ENCODE results near the gene UBC. TPM values are rescaled to one million over a fixed set of nuclear protein-coding genes. Genes with fewer than 3 reads are reported as not detected.

The UBC gene
- total RNA-seq = 1,744 and 2,029 TPM in 2 replicates

GRCh38 chr12:124914392-124915238 is at the start of gene UBC:
UBC (minus strand) TSS chr12:124914650; CDS start chr12:124913771, 879 bp downstream.
- DNase-seq (ENCODE audit: low read depth, low spot score) = peak; percentile 67

GRCh38 chr12:124963211-124963610 is 48.8 kb upstream of the UBC start:
- DNase-seq (ENCODE audit: low read depth, low spot score) = no peak

- DNase-seq (ENCODE audit: low read depth, low spot score) = no peak
Measured at GRCh38 chr12:124961055-124961454, 46.6 kb upstream of the UBC start.

GRCh38 chr12:124956571-124956970 is 42.1 kb upstream of the UBC start:
- DNase-seq (ENCODE audit: low read depth, low spot score) = no peak

GRCh38 chr12:124954771-124955170 is 40.3 kb upstream of the UBC start:
- DNase-seq (ENCODE audit: low read depth, low spot score) = no peak

DNA sequence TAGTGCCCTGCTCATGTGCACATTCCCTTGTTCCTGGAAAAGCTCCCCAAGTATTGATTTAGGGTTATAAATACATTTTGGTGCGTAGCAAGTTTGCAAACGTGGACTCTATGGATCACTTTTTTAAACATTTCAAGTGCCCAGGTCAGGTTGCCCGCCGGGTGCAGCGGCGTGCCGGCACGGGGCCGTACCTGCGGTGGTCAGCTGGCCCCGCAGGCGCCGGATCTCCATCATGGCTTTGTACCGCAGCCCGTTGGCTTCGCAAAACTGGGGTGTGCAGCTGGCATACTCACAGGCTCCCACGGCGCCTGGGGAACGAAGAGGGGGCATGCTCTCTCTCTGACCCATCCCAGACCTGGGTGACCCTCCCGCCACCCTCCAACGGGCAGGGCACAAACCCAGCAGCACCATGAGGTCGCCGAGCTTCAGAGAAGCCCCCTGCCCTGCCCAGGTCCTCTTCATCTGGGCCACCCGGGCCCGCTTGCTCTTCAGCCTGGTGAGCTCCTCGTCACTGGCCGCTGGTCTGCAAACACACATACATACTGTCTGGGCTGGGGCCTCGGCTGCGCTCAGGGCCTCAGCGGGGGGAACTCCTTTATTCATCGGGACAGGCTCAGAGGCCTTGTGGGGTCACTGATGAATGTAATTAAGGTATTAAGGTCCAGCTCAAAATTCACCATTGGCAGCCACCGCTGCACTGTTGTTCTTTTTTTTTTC is 39.4 kb upstream of the UBC start:
- DNase-seq (ENCODE audit: low read depth, low spot score) = no peak

- no peak for DNase-seq (ENCODE audit: low read depth, low spot score)
Measured at GRCh38 chr12:124952801-124953200, 38.4 kb upstream of the UBC start.

- DNase-seq (ENCODE audit: low read depth, low spot score) = no peak
Measured at GRCh38 chr12:124952295-124952694, 37.8 kb upstream of the UBC start.

DNA sequence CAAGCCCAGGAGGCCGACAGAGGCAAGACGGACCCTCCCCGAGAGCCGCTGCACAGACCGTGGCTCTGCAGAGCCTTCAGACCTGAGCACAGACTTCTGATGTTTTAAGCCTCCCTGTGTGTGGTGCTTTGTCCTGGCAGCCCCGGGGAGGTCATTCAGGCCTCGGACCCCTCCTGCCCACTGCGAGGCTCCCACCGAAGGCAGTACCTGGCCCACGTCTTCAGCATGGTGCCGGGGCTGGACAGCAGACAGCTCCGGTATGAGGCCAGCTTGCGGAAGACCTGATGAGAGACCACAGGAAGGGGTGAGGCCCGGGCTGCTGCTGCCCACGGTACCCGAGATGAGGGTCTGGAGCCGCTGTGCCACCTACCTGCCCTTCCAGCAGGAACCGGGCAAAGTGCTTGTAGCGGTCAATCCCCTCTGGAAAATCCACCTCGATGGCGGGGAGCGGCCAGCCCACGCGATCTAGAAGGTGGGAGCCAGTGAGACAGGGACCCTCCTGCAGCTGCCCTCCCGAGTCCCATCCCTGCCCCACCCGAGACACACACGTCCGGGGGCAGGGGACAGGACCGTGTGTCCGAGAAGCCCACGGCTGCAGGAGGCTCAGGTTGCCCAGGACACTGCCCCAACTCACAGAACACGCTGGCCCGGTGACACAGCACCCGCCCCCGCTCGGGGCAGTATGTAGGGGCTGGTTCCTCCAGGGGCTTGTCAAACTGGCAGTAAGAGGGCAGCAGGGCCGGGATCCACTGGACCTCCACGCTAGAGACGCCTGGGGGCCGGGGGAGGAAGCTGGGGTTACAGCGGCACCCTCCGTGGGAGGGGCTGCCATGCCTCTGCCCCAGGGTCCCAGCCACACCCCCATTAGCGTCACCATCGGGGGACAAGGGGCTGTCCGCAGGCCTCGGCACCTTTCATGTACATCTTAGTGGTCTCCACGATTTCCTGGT is 35.6 kb upstream of the UBC start:
- no peak for DNase-seq (ENCODE audit: low read depth, low spot score)

- no peak for DNase-seq (ENCODE audit: low read depth, low spot score)
Measured at GRCh38 chr12:124949066-124949465, 34.6 kb upstream of the UBC start.

GRCh38 chr12:124947561-124948398 is 33.3 kb upstream of the UBC start:
- DNase-seq (ENCODE audit: low read depth, low spot score) = no peak

DNA sequence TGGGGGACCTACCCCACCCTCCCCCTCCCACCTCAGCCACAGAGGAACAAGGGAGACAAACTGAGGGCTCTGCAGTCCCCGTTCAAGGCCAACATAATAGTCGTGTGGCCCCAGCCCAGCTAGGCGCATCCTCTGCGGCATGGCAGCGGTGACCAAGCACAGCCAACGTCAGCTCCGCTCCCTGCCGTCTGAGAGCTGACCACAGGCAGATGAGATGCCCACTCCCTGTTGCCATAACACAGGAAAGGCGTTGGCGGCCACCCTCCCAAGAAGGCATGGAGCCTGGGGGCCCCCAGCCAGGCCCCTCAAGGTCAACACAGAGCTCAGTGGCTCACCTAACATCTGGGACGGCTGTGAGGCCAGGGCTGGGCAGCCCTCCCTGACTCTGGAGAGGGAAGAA is 32.6 kb upstream of the UBC start:
- no peak for DNase-seq (ENCODE audit: low read depth, low spot score)

- no peak for DNase-seq (ENCODE audit: low read depth, low spot score)
Measured at GRCh38 chr12:124946447-124946793, 32.0 kb upstream of the UBC start.

DNA sequence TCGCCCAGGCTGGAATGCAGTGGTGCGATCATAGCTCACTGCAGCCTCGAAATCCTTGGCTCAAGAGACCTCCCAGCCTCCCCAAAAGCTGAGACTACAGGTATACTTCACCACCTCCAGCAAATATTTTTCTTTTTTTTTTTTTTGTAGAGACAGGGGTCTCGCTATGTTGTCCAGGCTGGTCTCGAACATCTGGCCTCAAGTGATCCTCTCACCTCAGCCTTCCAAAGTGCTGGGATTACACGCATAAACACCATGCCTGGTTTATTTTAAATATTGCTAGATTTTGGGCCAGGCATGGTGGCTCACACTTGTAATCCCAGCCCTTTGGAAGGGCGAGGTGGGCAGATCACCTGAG is 26.7 kb upstream of the UBC start:
- DNase-seq (ENCODE audit: low read depth, low spot score) = no peak

DNA sequence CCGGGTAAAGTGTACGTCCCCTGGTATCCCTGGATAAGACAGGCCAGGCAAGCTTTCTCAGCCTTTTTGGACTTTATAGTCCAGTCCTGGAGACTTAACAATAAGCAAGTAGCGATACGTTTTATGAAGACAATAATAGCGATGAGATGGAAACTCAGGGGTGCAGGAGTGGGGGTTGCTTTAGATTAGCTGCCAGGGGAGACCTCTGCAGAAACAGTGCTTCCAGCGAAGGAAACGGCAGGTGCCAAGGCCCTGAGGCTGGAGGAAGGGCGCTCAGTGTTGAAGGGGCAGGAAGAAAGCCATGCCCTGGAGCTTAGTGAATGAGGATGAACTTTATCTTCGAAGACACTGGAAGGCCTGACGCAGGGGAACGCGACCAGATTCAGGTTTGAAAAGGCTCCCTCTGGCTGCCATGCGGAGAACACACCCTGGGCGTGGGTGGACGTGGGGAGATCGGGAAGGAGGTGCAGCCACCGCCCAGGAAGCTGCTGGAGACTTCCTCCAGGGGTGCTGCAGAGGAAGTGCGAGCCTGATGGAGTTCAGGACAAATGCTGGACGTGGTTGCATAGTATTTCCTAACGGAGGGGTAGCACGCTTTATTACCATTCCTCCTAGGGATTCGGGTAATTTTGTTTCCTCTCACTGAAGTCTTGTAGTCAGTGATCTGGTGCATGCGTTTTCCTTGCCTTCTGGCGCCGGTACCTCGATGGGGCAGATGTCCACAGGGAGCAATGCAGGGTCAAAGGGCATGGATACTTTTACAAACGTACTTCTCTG is 26.1 kb upstream of the UBC start:
- no peak for DNase-seq (ENCODE audit: low read depth, low spot score)

GRCh38 chr12:124940143-124940392 is 25.6 kb upstream of the UBC start:
- DNase-seq (ENCODE audit: low read depth, low spot score) = no peak

DNA sequence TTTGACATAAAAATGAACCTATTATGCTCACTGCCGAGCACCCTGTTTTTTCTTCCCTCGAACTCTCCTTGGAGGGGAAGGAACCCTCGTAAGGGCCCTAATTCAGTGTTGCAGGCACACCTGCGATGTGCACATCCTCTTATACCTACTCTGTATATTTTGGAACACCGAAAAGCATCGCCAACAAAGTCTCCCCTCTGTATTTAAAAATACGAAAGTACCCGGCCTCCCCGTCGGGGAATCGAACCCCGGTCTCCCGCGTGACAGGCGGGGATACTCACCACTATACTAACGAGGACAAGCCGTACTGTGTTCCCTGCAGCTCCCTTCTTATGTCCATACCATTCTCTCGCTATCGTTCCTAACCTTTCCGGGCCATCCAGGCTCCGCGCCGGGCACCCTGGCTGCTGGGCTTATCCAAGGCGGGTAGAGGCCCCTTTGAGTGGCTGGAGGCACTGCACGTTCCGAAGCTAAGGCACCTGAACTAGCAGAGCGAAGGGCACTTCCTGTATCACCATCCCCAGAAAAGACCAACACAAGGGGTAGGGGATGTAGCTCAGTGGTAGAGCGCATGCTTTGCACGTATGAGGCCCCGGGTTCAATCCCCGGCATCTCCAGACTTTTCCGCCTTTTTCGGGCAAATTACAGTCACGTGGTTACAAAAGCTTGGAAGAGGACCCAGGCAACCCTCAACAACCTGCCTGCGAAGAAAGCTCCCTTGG is 25.1 kb upstream of the UBC start:
- peak; percentile 61 for DNase-seq (ENCODE audit: low read depth, low spot score)

DNA sequence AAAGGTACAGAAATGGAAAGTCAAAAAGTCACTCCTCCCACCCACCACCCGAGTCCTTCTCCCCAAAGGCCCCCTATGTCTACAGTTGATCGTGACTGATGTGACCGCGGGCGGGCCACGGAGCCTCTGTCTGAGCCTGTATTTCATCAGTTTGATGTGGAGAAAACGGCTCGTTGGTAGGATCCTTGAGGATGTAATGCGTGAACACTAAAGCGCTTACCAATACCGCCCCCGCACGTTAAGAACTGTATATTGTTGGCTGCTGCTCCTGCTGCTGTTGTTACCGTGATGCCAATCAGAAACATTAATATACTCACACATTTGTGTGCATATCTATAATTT is 24.6 kb upstream of the UBC start:
- DNase-seq (ENCODE audit: low read depth, low spot score) = peak; percentile 78

- no peak for DNase-seq (ENCODE audit: low read depth, low spot score)
Measured at GRCh38 chr12:124938587-124938986, 24.1 kb upstream of the UBC start.

DNA sequence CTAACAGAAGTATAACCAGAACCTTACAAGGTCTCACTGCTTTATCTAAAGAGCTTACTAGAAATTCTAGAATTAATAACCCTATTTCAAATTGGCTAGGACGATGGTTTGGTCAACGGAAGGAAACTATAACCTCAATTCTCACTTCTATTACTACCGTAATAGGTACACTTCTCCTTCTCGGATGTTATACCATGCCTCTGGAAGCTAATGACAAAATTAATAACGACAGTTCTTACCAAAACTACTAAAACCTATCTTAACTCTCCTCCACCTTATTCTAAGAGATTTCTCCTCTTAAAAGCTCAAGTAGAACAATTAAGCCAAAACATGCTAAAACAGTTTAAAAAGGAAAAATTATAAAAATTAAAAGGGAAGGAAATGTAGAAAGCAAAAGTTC is 23.7 kb upstream of the UBC start:
- DNase-seq (ENCODE audit: low read depth, low spot score) = no peak

Data from pulmonary artery endothelial cell (primary cell).